ENCODE data around the gene ARAP1.

- TF ChIP-seq POLR2AphosphoS5 (IDR thresholded peaks at IDR 0.05; ENCODE audit: low read depth, low read length) (no peak), POLR2A (IDR thresholded peaks at IDR 0.05; ENCODE audit: low read depth, low read length) (no peak), TAF1 (IDR thresholded peaks at IDR 0.05; ENCODE audit: borderline replicate concordance, low read depth, low read length) (no peak)
Observed at GRCh38 chr11:72720047-72720446, 32.2 kb downstream of the ARAP1 start.

Measured in GM12892 (cell line).